HPDE6-E6E7 (cell line): ENCODE results near the gene ZNF668.
"Not testable (repeated sequence)": the region's sequence is repeated elsewhere in the genome, so short reads cannot be mapped to it uniquely, and the experiment has no call there.

Source experiments
- DNase-seq: peaks from one replicate; pipeline ENCODE4 v3.0.0; 2011; ENCODE audit warnings: missing footprints; ENCODE audit errors: extremely low spot score

Gene ZNF668

DNA sequence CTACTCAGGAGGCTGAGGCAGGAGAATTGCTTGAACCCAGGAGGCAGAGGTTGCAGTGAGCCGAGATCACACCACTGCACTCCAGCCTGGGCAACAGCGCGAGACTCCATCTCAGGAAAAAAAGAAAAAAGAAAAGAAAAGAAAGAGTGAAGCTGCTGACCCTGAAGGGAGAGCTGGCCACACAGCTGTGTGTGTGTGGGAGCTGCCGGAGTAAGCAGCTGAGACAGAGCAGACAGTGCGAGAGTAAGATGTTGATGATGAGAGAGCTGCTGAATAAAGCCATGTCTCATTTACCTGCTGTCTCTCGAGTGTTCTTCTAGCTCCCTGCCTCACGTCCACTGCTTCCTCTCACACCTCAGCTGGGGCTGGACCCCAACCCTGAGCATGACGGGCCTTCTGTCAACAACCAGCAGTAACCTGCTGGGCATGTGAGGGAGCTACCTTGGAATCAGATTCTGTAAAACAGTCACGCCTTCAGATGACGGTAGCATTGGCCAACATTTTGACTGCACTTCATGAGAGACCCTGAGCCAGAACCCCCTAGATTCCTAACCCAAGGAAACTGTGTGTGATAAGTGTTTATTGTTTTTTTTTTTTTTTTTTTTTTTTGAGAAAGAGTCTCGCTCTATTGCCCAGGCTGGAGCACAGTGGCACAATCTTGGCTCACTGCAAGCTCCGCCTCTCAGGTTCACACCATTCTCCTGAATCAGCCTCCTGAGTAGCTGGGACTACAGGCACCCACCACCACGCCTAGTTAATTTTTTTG, 27.0 kb upstream of the ZNF668 start:
- DNase-seq: not testable (repeated sequence)

- DNase-seq: no peak
Measured at GRCh38 chr16:31099860-31100638, 26.0 kb upstream of the ZNF668 start.

- peak; percentile 98 for DNase-seq
Measured at GRCh38 chr16:31094424-31095120, 20.5 kb upstream of the ZNF668 start, which contains the start of gene VKORC1. TSS of gene VKORC1 (minus strand) at chr16:31094797. CDS start at chr16:31094729, 68 bp downstream.

DNA sequence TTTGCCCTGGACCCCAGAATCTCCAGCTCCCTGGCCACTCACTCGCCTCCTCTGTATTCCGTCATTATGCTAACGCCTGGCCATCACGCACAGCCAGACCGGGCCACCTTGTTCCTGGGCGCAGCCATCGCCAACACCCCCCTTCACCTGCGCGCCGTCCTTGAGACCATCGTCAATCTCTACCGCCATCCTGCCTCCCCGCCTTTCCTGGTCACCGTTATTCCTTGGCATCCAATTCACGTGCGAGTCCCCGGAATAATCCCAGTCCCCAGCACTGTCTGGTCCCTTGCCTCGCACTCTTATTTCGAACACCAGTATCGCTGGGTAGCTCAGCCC, 20.0 kb upstream of the ZNF668 start:
- DNase-seq: no peak

GRCh38 chr16:31093132-31093703, 19.2 kb upstream of the ZNF668 start:
- DNase-seq: peak; percentile 42

DNA sequence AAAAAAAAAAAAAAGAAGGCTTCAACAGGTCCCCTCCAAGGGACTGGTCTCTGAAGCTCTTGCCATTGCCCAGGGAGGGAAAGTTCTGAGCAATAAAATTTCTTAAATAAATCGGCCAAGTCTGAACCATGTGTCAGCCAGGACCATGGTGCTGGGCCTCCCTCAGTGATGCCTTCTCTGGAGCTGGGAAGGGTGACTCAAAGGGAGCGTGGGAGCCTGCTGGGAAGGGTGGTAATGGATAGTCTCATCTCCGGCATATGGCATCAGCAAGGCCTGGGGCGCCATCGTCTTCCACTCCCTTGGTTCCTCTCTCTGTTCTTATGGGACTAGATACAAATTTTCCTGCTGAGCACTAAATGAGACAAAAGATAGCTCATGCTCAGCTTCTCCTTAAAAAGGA, 18.3 kb upstream of the ZNF668 start:
- DNase-seq: no peak

DNA sequence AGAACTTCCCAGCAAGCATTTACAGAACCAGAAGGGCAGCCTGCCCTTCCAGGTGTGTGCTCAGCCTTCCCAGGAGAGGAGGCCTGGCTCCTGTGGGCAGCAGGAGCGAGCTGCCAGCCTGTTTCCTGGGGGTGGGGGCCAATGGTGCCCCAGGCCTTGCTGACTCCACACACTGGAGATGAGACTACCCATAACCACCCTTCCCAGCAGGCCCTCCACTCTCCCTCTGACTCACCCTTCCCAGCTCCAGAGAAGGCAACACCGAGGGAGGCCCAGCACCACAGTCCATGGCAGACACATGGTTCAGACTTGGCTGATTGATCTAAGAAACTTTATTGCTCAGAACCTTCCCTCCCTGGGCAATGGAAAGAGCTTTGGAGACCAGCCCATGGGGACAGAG, 16.5 kb upstream of the ZNF668 start:
- DNase-seq: no peak

GRCh38 chr16:31089199-31089598, 15.2 kb upstream of the ZNF668 start:
- DNase-seq: no peak

- DNase-seq: no peak
Measured at GRCh38 chr16:31088459-31089183, 14.6 kb upstream of the ZNF668 start, which contains the start of gene PRSS53. TSS of gene PRSS53 (minus strand) at chr16:31088943. CDS start at chr16:31088809, 134 bp downstream.

DNA sequence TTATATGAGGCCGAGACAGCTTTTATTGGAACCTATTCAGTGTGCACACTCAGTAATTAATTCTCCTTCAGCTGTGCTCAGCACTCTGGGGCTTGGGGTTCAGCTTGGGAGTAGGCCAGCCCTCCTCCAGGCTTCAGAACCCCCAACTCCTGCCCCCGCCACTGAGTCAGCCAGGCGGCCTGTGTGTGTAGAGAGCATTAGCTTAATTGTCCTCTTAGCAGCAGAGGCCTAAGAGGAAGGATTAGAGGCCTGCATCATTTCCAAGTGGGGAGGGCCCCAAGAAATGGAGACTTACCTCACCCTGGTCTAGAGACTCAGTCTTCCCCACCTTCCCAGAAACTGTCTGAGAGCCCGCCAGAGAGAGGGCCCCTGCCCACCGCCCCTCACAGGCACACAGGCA, 13.9 kb upstream of the ZNF668 start:
- no peak for DNase-seq

GRCh38 chr16:31087481-31087880, 13.4 kb upstream of the ZNF668 start:
- DNase-seq: no peak

DNA sequence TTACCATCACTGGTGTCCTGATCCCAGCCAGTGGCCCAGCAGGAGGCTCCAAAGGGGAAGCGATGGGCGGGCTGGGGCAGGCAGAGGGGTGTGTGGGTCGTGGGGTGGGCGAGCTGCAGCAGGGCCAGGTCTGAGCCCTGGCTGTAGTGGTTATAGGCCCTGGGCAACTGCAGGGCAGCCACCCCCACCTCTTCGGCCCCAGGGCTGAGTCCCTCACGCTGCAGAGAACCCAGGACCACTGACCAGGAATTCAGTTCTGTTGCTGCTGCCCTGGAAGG, 12.5 kb upstream of the ZNF668 start:
- DNase-seq: no peak

DNA sequence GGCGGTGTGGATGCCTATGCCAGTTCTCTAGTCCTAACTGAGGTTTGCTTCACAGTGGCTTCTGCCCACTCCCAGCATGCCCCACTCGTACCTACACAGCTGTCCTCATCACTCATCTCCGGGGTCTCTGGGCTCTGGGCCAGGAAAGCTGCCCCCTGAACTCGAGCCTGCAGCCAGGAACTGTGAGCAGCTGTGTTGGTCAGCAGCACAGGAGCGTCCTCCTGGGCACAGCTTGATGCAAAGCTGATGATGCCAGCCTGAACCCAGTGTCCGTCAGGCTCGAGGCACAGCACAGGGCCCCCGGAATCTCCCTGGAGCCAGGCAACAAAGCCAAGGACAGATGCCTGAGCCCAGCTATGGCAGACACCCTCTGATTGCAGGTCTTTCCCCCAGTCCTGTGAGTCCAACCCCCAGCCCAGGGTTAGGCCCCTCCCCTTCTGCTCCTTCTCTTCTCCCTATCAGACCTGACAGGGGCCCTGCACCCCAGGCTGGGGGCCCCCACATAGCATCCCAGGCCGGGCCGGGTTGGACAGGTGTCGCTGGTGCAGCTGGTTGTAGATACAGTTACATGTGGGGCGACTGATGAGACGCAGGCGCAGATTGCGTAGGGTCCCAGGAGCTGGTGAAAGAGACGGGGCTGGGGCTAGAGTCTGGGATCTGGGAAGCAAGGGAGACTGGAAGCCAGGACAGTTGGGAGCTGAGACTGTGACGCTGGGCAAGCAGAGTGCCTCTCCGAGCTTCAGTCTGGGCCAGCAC, 12.0 kb upstream of the ZNF668 start:
- DNase-seq: no peak

GRCh38 chr16:31085411-31085810, 11.4 kb upstream of the ZNF668 start:
- no peak for DNase-seq

DNA sequence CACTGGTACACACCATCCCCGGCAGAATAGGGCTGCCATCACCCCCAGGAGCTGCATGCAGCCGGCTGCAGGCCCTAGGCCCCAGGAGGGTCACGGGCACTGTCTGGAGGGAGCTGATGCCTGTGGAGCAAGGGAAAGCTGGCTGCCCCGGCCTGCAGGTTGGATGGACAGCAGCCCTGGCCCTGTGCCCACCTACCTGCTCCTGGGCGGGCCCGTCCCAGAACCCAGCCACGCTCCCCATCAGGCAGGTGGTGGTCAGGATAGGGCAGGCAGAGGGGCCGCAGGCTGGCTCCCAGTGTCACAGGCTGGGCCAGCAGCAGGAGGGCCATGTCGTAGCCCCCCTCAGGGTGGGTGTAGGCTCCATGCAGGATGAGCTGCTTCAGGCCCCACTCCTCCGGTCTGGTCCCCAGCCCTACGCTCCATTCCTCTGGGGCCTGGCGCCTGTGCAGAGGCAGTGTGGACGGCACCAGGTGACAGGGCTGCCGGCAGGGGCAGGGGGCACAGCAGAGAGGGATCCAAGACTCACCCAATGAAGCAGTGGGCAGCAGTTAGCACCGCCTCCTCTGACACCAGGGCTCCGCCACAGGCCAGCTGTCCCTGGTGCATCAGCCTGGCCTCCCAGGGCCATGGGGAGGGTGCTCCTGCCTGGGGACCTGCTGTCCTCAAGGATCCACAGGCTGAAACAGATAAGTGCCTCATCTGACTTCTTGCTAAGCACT, 10.7 kb upstream of the ZNF668 start:
- DNase-seq: no peak

- DNase-seq: no peak
Measured at GRCh38 chr16:31083981-31084380, 9.9 kb upstream of the ZNF668 start.

DNA sequence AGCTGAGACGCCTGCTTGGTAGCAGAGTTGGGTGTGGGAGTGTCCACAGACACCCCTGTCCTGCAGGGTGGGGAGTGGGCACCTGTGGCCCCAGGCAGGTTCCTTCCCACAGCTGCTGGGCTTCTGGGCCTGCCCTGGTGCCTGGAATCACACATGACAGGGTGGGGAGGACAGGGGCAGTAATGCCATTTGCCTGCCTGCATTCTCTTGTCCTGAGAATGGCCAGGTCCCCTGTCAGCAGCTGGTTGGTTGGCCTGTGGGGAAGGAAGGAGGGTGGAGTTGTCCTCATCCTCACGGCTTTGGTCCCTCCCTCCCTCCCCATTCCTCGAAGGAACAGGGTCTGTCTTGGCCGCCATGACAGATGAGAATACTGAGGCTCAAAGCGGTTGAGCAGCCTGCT, 9.5 kb upstream of the ZNF668 start:
- no peak for DNase-seq

DNA sequence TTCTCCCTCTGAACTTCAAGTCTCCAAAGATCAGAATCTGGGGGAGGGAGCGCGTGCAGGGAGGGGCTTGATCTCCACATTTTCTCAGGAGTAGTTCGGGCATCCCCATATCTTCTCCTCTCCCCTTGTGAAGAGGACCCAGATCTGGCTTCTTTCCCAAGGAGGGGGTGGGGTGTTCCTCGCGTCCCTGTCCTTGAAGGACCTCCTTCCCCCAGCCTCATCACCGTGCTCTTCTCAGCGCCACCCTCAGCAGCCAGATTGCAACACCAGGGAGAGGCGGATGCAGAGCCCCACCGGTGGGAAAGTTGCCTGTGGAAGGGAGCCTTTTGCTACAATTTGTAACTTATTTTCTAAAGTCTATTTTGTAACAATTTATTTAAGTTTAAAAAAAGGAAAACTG, 9.0 kb upstream of the ZNF668 start:
- no peak for DNase-seq

- no peak for DNase-seq
Measured at GRCh38 chr16:31082368-31083045, 8.5 kb upstream of the ZNF668 start.
